ENCODE data around the gene MAP7D1.

MAP7D1 gene

GRCh38 chr1:36128126-36128904 is 27.6 kb upstream of the MAP7D1 start:
- no peak for FAIRE-seq

- no peak for FAIRE-seq
These were observed 27.1 kb upstream of the MAP7D1 start for GRCh38 chr1:36128905-36129206.

GRCh38 chr1:36132029-36132428 is 23.9 kb upstream of the MAP7D1 start:
- FAIRE-seq: no peak

- no peak for FAIRE-seq
These were observed 22.5 kb upstream of the MAP7D1 start for GRCh38 chr1:36133484-36133883.

GRCh38 chr1:36134031-36134430 is 21.9 kb upstream of the MAP7D1 start:
- no peak for FAIRE-seq

GRCh38 chr1:36134505-36135329 is 21.2 kb upstream of the MAP7D1 start:
- no peak for FAIRE-seq

GRCh38 chr1:36135330-36135667 is 20.7 kb upstream of the MAP7D1 start:
- no peak for FAIRE-seq

- no peak for FAIRE-seq
These were observed 20.2 kb upstream of the MAP7D1 start for GRCh38 chr1:36135796-36136195.

GRCh38 chr1:36136535-36136934 is 19.4 kb upstream of the MAP7D1 start:
- no peak for FAIRE-seq

GRCh38 chr1:36137226-36137625 is 18.7 kb upstream of the MAP7D1 start:
- no peak for FAIRE-seq

- FAIRE-seq: no peak
These were observed 18.2 kb upstream of the MAP7D1 start for GRCh38 chr1:36137776-36138175.

- FAIRE-seq: no peak
These were observed 16.4 kb upstream of the MAP7D1 start for GRCh38 chr1:36139521-36139920.

- FAIRE-seq: no peak
These were observed 13.8 kb upstream of the MAP7D1 start for GRCh38 chr1:36142121-36142520.

GRCh38 chr1:36143424-36143823 is 12.5 kb upstream of the MAP7D1 start:
- no peak for FAIRE-seq

GRCh38 chr1:36144413-36144812 is 11.5 kb upstream of the MAP7D1 start:
- FAIRE-seq: no peak

GRCh38 chr1:36148821-36149236 is 7.1 kb upstream of the MAP7D1 start:
- FAIRE-seq: no peak

- FAIRE-seq: peak; percentile 95
These were observed 6.6 kb upstream of the MAP7D1 start, which contains the start of gene TRAPPC3 for GRCh38 chr1:36149237-36149972. TSS of gene TRAPPC3 (minus strand) at chr1:36149486. CDS start at chr1:36149378, 108 bp downstream.

GRCh38 chr1:36149973-36150295 is 6.0 kb upstream of the MAP7D1 start:
- no peak for FAIRE-seq

GRCh38 chr1:36150296-36151133 is 5.4 kb upstream of the MAP7D1 start:
- FAIRE-seq: peak; percentile 97

GRCh38 chr1:36151134-36151844 is 4.7 kb upstream of the MAP7D1 start:
- FAIRE-seq: no peak

- FAIRE-seq: no peak
These were observed 4.1 kb upstream of the MAP7D1 start for GRCh38 chr1:36151845-36152203.

GRCh38 chr1:36153476-36153875 is 2.5 kb upstream of the MAP7D1 start:
- FAIRE-seq: no peak
